Measurements from ENCODE around the gene ATXN7.

DNA sequence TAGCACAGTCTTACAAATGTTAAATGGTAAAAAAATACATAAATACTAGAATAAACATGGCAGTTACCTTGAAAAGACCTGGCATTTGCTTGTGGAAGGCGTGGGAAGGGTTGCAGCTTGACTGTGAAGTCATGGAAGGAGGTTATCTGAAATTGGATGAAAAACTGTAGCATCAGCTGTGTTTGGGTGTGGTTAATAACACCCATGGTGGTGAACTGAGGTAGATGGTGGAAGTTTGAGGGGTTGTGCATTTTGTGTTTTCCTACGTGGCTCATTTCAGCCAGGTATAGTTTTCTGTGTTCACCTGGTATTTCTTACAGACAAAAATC is 113.2 kb downstream of the ATXN7 start:
- TF ChIP-seq EP300 (IDR thresholded peaks at IDR 0.05; ENCODE audit: low read depth) (no peak), POLR2AphosphoS5 (IDR thresholded peaks at IDR 0.05) (no peak), POLR2A (IDR thresholded peaks at IDR 0.05) (no peak)
- TF ChIP-seq, protein P1, sequence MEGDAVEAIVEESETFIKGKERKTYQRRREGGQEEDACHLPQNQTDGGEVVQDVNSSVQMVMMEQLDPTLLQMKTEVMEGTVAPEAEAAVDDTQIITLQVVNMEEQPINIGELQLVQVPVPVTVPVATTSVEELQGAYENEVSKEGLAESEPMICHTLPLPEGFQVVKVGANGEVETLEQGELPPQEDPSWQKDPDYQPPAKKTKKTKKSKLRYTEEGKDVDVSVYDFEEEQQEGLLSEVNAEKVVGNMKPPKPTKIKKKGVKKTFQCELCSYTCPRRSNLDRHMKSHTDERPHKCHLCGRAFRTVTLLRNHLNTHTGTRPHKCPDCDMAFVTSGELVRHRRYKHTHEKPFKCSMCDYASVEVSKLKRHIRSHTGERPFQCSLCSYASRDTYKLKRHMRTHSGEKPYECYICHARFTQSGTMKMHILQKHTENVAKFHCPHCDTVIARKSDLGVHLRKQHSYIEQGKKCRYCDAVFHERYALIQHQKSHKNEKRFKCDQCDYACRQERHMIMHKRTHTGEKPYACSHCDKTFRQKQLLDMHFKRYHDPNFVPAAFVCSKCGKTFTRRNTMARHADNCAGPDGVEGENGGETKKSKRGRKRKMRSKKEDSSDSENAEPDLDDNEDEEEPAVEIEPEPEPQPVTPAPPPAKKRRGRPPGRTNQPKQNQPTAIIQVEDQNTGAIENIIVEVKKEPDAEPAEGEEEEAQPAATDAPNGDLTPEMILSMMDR (IDR thresholded peaks at IDR 0.05): no peak
